Measurements from ENCODE around the gene PPP2CA.
A peak's percentile ranks its signal among the peaks of the same experiment; 100 is the strongest.
"Not testable (repeated sequence)": the region's sequence is repeated elsewhere in the genome, so short reads cannot be mapped to it uniquely, and the experiment has no call there.

PPP2CA gene

DNA sequence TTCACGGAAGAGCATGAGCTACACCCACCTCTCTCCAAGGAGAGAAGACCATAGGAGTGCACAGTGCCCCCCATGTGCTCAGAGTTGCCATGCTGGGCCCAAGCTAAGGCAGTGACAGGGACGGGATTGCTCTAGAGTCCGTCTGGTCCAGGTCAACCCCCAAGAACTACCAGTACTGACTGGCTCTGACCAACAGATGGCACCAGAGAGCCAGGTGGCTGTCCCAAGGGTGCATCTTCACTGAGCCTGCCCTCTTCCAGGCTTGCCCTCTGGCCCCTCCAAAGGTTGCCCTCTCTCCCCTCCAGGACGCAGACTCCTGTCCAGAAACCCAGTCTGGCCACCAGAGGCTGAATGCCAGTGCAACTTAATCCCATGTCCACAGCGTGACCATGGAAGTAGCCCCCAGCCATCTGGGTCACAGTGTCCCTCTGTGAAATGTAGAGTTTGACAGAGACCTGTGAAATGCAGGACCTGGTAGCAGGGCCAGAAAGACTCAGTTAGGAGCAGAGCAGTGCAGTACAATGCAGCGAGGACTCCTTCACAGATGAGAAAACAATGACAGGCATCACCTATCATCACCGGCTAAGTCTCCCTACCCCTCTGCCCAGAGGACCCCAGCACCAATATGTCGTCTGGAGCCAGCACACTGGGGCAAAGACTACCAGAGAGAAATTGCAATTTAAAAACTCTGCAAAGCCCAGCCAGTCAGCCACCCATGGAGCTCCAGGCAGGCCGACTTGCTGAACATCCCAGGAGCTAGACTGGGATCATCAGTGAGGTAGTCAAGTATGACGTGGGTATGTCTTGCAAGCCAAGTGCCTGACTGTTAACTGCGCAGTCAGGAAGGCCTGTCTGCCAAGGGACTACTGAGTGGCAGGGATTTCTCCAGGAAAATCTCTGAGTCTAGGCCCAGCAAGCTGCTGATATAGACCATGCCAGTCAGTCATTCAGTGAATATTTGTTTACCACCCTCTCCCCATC is 41.4 kb downstream of the PPP2CA start:
- DNase-seq, result peak; percentile 50

DNA sequence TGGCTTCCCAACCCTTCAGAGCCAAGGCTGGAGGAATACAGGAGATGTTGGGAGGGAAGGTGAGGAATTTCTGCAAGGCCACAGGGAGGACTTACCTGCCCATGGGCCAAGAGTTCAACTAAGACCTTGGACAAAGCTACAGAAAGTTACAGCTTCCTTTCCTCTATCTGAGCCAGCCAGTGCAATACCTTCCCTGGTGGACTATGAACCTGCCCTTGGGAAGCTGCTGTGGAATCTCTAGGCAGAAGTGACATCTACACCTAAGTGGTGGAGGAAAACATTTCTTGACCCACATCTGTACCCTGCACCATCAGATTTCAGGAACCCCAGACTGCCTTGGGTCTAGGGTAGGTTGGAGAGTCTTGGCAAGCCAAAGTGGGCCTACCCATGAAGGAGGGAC is 42.4 kb downstream of the PPP2CA start:
- no peak for DNase-seq

DNA sequence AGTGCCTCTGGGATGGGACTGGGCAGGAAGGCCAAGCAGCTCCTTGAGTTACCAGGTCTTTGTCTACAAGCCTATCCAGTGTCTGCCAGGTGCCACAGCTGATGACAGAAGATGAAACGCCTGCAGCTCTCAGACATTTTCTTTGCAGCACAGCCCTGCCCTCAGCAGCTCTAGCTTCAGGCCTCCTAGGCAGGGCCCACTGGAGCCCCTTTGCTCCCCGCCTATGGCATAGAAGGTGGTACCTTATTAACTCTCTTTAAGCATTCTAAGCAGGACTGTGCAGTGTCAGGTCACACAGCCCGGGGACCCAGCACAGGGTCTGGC is 47.8 kb downstream of the PPP2CA start:
- DNase-seq, result no peak

DNA sequence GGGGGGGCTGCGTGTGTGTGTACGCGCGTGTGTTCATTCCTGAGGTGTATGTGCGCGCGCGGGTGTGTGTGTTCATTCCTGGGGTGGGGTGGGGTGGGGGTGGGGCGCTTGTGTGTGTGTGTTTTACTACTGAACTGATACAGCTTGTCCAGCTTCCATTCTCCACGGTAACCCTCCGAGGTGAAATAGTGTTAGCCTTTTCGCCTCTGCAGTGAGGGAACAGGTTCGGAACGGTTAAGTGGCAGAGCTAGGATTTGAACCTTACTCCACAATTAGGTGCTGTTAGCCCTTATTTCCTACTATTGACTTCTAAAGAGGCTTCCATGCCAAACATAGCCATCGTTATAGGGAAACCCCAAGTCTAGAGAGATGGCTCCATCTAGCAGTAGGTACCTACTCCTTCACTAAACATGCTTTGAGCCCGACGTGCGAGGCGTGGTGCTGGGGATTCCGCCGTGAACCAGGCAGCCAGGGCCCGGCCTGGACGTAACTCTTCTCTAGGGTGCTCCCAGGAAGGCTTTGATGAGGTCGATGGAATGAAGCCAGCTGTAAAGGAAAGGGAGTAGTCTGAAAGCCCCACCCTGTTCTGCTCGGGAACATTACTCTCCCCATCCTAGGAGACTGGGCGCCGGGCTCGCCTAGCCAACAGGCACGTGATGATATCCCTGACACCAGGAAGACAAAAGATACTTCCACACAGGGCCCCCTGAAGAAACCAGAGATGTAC is 48.3 kb downstream of the PPP2CA start:
- peak; percentile 6 for DNase-seq

DNA sequence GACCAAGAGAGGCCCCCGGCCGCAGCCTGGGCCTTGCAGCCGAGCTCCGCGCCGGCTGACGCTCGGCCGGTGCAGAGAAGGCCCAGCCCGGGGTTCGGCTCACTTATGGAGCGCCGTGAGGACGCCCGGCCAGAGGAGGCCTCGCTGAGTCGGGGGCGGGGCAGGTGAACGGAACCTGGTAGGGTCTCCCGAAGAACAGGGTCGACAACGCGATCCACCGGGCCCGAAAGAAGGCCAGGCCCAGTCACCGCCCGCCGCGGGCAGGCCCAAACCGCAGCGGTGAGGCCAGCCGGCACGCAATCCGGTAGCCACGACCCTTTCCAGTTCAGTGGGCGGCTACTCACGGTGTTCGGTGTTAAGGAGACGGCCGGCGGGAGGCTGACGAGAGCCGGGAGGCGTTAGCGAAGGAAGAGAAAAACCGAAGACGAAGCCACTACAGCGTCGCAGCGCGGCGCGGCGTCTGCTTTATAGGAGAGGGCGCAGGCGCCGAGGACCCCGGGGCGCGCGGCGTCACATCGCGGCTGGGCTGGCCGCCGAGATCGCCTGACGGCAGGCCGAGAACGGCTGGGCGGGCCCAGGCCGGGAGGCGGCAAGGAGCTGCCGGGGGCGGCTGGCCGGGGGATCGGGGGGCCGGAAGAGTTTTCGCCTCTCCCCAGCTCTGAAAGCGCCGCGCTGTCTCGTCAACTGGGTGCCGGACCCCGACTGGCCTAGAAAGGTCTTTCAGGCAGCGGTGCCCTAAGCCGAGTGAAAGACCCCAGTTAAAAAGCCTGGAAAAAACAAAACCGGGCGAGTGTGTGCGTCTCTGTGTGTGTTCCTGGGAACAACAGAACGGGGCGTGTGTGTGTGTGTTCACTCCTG is 49.1 kb downstream of the PPP2CA start, which contains the start of gene SKP1:
SKP1 (minus strand) TSS at position 440 of the 858 bp plus-strand sequence. CDS start 2,928 bp downstream, outside the sequence.
- DNase-seq, result peak; percentile 73

DNA sequence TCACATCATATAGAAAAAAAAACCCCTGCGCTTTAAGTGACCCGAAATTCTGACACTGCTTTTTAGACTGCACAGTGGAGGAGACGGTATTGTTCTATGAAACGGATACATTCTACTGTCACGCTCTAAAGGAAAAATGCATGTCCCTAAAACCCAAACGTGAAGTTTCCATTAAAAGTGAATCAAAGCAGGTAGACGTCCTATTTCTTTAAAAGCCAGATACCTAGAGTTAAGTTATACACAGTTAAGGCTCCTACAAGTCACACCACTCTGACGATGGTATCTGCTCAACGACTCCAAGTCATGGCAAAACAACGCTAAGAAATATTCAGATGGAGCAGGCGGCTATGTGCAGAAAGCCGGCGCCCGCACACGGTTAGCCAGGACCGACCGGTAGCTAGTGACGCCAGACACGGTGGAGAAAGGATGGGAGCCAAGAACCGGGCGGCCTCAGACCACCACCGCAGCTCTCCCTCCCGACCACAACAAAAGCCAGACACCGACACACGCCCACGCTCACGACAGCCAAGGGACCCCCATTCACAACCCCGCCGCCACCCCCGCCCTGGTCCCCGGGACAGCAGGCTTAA is 49.9 kb downstream of the PPP2CA start:
- DNase-seq, result no peak

DNA sequence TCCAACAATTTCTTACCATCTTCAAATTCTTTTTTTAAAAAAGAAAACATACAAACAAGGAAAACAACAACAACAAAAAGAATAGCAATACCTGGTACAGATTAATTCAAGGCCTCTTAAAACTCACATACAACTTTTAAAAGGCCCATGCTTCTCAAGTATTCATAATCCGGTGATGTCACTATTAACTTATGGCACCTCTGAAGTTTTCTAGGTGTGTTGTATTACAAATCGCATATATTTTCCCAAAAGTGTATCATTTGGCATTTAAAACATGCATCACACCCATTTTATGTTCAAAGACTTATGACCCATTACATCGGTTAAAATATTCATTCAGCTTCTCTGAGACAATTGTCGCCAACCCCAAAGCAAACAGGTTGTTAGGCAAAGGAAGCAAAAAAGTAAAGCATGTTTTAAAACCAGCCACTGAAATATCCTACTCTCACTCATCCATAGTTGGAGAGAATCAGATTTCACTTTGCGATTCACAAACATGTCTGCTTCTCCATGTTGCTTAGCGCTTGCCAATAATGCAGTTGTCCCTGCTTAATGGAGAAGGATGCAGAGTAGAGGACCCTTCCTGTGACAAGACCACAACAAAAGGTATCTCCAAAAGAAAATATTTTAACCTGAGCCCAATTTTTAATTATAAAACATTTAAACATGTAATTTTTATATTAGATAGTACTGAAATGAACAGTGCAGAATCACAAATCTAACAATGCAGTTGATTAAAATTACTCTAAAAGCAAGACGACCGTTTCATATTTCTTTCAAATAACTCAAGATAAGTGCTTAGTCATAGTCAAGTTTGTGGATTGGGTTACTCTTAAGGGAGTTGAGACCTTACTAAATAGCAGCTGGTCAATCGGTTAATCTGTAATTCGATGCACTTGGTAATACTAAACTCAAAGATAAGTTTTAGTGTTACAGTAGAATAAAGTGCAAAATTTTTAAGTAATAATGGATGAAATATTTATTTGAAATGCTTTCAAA is 50.7 kb downstream of the PPP2CA start:
- DNase-seq, result no peak

DNA sequence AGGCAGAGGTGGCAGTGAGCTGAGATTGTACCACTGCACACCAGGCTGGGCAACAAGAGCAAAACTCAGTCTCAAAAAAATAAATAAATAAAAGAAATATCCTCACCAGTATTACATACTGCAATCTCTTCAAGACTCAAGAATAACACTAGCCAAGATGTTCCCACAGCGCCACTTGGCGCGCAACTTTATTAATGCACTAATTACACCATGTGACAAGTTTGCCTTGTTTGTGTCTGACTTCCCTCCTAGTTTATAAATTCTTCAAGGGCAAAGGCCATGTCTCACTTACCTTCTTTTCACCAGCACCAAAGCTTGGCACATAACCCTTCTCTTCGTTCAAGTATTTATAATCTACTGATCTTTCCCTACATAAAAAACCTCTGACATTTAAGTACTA is 53.9 kb downstream of the PPP2CA start:
- no peak for DNase-seq

DNA sequence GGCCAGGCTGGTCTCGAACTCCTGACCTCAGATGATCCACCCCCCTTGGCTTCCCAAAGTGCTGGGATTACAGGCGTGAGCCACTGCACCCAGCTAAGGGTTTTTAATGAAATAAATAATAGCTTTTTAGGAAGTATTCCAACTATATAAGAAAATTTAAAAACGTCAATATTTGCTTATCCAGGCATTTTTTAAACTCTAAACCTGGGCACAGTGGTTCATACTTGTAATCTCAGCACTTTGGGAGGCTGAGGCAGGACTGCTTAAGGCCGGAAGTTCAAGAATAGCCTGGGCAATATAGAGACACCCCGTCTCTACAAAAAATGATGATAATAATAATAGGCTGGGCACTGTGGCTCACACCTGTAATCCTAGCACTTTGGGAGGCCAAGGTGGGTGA is 63.3 kb downstream of the PPP2CA start:
- no peak for DNase-seq

DNA sequence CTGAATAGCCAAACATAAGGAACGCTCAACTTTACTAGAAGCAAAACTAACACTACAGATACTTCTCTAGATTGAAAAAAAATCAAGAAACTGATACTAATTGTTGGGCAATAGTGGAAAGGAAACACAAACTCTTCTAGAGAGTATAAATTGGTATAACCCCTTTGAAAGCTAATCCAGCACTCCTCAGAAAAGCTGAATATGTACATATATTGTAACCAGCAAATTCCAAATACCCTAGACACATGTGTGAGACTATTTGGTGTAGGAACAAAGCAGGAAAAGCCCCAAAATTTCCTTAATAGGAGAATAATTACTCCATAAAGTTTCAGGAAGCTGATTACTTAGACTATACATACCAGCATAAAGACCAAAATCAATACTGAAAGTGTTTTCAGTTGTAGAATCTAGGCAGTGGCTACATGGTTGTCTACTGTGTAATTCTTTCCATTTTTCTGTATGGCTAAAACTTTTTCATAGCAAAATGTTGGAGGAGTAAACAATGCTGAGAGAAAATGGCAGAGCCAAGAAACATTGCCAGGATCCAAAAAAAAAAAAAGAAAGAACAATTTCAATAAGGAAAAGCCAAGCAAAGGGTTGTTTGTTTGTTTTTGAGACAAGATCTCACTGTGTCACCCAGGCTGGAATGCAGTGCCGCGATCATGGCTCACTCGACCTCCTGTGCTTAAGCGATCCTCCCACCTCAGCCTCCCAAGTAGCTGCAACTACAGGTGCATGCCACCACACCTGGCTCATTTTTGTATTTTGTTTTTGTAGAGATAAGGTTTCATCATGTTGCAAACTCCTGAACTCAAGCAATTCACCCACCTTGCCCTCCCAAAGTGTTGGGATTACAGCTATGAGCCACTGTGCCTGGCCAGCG is 64.1 kb downstream of the PPP2CA start:
- no peak for DNase-seq

DNA sequence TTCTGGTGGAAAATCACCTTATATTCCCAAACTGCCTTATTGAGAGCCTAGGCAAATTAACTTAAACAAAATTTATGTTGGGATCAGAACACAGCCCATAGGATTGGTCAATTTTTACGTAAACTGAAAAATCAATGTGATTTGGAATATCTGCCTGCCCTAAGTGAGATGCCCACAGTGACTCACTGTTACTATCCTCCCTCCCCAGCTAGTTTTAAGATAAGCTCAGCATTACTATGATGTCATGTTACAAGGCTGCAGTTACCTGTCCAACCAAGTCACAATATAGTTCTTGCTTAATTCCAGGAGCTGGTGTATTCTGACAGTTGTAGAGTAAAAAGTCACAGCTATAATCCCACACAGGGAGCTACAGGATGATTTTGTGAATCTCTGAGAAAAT is 72.2 kb downstream of the PPP2CA start:
- no peak for DNase-seq

DNA sequence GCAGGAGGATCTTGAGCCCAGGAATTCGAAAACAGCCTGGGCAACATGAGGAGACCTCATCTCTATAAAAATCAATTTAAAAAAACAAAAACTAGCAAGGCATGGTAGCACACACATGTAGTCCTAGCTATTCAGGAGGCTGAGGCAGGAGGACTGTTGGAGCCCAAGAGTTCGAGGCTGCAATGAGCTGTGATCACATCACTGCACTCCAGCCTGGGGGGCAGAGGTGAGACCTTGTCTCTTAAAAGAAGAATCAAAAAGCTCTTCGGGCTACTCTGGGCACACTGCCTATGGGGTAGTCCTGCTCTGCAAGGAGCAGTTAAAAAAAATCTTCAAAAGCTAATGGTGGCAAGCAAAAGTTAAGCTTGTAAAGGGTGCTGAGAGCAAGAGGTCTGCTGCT is 72.6 kb downstream of the PPP2CA start:
- DNase-seq, result no peak

DNA sequence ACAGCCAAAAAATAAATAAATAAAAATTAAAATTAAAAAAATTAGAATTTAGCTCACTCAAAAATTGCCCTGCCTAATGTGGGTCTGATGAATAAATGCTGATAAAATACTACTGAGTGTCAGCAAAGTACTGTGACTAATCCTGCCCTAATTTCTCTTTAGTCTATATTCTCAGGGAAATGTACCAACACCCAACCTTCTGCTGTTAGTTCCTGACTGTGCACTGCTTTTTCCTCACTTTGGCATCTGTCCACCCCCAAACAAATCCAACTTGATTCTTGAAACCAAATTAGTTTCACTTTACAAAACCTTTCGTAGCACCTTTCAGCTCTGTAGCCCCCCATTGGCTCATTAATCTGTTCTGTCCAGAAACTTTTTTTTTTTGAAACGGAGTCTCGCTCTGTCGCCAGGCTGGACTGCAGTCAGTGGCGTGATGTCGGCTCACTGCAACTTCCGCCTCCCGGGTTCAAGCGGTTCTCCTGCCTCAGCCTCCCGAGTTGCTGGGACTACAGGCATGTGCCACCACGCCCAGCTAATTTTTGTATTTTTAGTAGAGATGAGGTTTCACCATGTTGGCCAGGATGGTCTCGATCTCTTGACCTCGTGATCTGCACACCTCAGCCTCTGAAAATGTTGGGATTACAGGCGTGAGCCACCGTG is 73.6 kb downstream of the PPP2CA start:
- DNase-seq, result not testable (repeated sequence)

DNA sequence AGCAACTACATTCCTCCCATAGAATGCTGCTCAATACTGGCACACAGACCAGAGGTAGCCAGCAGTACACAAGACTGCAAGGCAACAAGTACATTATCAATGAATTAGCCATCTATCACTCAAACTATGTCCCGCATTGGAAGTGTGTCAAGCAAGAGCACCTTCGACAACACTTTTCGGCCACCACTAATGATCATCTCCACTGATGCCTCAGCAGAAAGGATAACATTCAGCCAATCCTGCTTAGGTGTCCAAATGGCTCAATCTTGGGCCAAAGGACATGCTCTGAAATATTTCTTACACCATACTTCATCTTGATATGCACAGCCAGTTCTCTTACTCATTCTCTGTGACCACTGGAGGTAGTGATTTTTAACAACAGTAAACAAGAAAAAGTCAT is 74.2 kb downstream of the PPP2CA start:
- no peak for DNase-seq

DNA sequence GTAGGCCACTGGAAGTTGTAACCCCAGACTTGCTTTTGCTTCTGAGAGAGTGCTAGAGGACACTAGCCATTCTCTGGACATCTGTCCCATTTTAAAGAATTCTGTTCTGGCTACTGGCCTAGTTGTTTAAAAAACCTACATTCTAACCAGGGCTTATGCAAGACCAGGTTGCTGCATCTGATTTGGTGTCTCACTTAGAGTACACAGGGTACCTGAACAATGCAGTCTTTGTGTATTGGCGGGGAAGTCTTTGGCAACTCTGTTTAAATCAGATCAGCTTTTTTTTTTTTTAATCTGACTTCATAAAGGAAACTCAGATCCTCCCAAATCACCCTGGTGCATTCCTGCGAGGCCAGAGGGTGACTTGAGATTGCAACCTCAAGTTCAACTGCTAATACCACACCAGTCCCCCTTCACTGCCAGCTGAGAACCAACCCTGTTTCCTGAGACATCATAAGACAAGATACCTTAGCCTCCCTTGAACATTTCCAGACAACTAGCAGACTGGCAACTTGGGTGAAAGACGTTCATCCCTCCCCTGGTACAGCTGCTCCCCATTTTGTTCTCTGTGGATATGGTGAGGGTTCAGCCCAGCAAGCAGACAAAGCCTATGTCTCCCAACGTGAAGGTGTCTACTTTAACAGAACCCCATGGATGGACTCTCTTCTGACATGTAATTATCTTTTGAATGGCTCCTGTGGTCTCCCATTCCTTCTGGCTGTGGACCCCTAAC is 76.1 kb downstream of the PPP2CA start:
- no peak for DNase-seq

DNA sequence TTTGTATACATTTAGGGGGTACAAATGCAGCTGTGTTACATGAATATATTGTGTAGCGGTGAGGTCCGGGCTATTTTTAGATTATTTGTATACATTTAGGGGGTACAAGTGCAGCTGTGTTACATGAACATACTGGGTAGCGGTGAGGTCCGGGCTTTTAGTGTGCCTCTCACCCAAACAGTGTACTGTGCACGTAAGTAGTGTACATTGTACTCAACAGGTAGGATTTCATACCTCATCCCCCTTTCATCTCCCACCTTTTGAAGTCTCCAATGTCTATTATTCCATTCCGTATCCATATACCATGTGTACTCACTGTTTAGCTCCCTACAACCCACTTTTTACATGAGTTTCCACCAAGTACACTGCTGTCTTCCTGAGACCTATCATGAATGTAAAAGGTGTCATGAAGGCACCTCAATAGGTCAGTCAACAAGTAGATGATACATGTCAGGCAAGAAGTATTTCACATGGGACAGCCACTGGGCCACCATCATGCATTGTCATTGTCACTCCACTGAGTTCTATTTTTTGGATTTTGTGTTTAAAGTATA is 76.8 kb downstream of the PPP2CA start:
- DNase-seq, result no peak

DNA sequence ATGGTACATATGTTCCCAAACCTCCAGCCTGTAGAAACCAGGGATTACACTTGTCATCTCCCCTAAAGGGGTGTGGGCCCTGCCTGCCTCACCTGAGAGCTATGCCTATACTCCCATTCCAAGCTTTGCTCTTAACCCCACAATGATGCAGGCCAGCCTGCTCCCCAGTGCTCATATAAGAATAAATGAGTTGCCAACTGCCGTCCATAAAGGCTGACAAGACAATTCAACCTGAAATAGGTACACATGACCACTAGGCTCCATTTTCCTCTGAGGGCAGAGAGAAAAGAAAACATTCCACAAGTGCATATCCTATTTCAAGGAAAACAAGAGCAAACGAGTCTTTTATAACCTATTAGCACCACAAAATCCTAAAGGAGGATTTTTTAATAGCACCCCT is 77.6 kb downstream of the PPP2CA start:
- DNase-seq, result no peak

DNA sequence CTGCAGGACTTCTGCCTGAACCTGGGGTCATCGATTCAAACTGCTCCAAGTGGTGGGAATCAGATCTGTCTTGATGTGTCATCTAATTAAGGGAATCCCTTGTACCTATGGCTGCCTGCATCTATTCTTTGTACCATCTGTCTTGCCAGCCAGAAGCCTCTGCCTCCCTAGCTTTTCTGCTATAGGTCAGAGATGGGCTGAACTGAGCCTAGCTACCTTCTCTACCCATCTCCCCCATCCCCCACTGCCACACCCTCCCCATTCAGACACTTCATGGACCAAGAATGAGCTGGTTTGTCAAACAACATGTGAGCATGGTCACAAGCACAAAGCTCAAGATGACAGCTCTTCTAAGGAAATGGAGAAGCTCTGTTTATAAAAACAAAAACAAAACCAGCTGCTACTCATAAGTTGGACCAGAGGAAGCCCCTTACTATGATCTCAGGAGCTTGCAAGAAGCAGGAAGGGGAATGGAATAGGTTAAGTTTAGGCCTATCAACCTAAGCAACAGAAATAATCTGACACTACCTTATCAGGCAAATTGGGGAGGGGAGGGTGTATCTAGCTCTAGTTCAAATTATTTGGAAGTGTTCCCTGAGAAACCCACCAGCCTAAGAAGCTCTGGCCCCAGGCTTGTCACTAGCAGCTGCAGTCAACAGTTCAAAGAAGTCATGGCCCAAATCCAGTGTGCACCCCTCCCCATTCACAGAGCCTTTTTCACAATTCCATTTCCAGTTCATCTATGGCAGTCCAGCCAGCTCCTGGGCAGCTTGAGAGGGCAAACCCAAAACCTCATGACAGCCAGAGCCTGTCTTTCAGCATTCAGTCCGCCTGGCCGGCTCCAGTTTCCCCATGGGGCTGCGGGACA is 79.0 kb downstream of the PPP2CA start:
- DNase-seq, result no peak
